HepG2 (cell line): ENCODE results near the gene SYS1. TPM values are rescaled to one million over a fixed set of nuclear protein-coding genes. Genes with fewer than 3 reads are reported as not detected.

ENCODE experiments used
- ATF7-NPFF ChIP-seq: sonication (generic); formaldehyde crosslinking; IDR thresholded peaks from 2 replicates; pipeline ENCODE4 v1.8.1; 2023; ENCODE audit warnings: mild to moderate bottlenecking, low read depth, missing genetic modification reagents, moderate library complexity
- FIP1L1 ChIP-seq: fragments of 200-400 bp; formaldehyde crosslinking; IDR thresholded peaks from 2 replicates; pipeline ENCODE4 v1.6.1; 2018; ENCODE audit warnings: low read depth, mild to moderate bottlenecking, low read length, moderate library complexity, borderline replicate concordance; ENCODE audit not compliant: insufficient read depth
- FLYWCH1 ChIP-seq: sonication (generic); formaldehyde crosslinking; IDR thresholded peaks from 2 replicates; pipeline ENCODE4 v1.8.1; 2023; ENCODE audit warnings: mild to moderate bottlenecking, missing genetic modification reagents
- FOSL1 ChIP-seq: sonication (generic); formaldehyde crosslinking; IDR thresholded peaks from 2 replicates; pipeline ENCODE4 v1.9.0; 2021; ENCODE audit warnings: missing genetic modification reagents, borderline replicate concordance
- HIVEP1 ChIP-seq: sonication (generic); formaldehyde crosslinking; IDR thresholded peaks from 2 replicates; pipeline ENCODE4 v1.4.0; 2020; ENCODE audit warnings: mild to moderate bottlenecking, missing genetic modification reagents
- KAT7 ChIP-seq: IDR thresholded peaks from 2 replicates; pipeline ENCODE4 v1.6.1; 2018; ENCODE audit warnings: borderline replicate concordance, missing compliant biosample characterization
- MAZ ChIP-seq, 2 experiments: sonication (generic) in 1 of 2; formaldehyde crosslinking in 1 of 2; IDR thresholded peaks; 2 replicates each; pipeline versions ENCODE4 v1.5.0 to v1.6.1; 2012 to 2020; ENCODE audit warnings: low read depth in 2 of 2, mild to moderate bottlenecking in 2 of 2, borderline replicate concordance in 1 of 2, improper control_type of control experiment in 1 of 2, low read length in 1 of 2, missing genetic modification reagents in 1 of 2, moderate library complexity in 1 of 2
- PRPF4 ChIP-seq: fragments of 200-400 bp; formaldehyde crosslinking; IDR thresholded peaks from 2 replicates; pipeline ENCODE4 v1.6.1; 2016; ENCODE audit warnings: low read length, low read depth; ENCODE audit not compliant: poor library complexity, severe bottlenecking
- REL ChIP-seq: sonication (generic); formaldehyde crosslinking; conservative IDR thresholded peaks from 2 replicates; pipeline ENCODE4 v1.8.0; 2022; ENCODE audit warnings: mild to moderate bottlenecking, missing genetic modification reagents, moderate library complexity
- RNF2 ChIP-seq: fragments of 450-650 bp; conservative IDR thresholded peaks from 2 replicates; pipeline ENCODE4 v1.6.1; 2016; ENCODE audit warnings: low read depth
- TFE3 ChIP-seq: IDR thresholded peaks from 2 replicates; pipeline ENCODE4 v1.6.1; 2016
- ZBTB21 ChIP-seq: sonication (generic); formaldehyde crosslinking; IDR thresholded peaks from 2 replicates; pipeline ENCODE4 v1.4.0; 2020; ENCODE audit warnings: missing genetic modification reagents
- ZNF253 ChIP-seq: sonication (generic); formaldehyde crosslinking; IDR thresholded peaks from 2 replicates; pipeline ENCODE4 v1.8.0; 2022; ENCODE audit warnings: mild to moderate bottlenecking, missing genetic modification reagents, borderline replicate concordance
- ZNF260 ChIP-seq: sonication (generic); formaldehyde crosslinking; IDR thresholded peaks from 2 replicates; pipeline ENCODE4 v1.4.0; 2020; ENCODE audit warnings: missing genetic modification reagents, low read depth, mild to moderate bottlenecking, borderline replicate concordance
- polyA plus RNA-seq, 8 experiments: library from polyadenylated mRNA; depleted of rRNA in 3 of 8; stranded (reverse) in 7 of 8; unstranded in 1 of 8; fragments of >200 nt; fragmentation: Illumina TruSeq in 4 of 8; extraction: Trizol in 4 of 8; gene quantifications; 2 replicates each; pipeline versions ENCODE4 v1.2.1 to v1.2.3, GENCODE V29; 2011 to 2016; ENCODE audit warnings: low read depth in 4 of 8, missing spikeins in 1 of 8, mixed read lengths in 1 of 8; ENCODE audit not compliant: insufficient read depth in 1 of 8
- total RNA-seq, 5 experiments: library from RNA; depleted of rRNA; stranded (reverse); fragments of >200 nt; fragmentation: Illumina TruSeq; extraction: Trizol; gene quantifications; 2 replicates each; pipeline ENCODE4 v1.2.3, GENCODE V29; 2016; ENCODE audit warnings: low read depth in 1 of 5
- TF ChIP-seq, protein P1 (sequence below): sonication (generic); formaldehyde crosslinking; IDR thresholded peaks from 2 replicates; pipeline ENCODE4 v1.4.0; 2020; ENCODE audit warnings: mild to moderate bottlenecking, missing genetic modification reagents
- TF ChIP-seq, protein P2 (sequence below): sonication (generic); formaldehyde crosslinking; IDR thresholded peaks from 2 replicates; pipeline ENCODE4 v1.5.1; 2020; ENCODE audit warnings: mild to moderate bottlenecking, missing genetic modification reagents
- TF ChIP-seq, protein P3 (sequence below): sonication (generic); formaldehyde crosslinking; IDR thresholded peaks from 2 replicates; pipeline ENCODE4 v1.4.0; 2020; ENCODE audit warnings: missing genetic modification reagents, borderline replicate concordance

The SYS1 gene
- total and polyA plus RNA-seq, 2 of the 13 experiments (the other 11 are each of a cell fraction or from before 2014, with no cell fraction given): 38.3 to 65.6 TPM

DNA sequence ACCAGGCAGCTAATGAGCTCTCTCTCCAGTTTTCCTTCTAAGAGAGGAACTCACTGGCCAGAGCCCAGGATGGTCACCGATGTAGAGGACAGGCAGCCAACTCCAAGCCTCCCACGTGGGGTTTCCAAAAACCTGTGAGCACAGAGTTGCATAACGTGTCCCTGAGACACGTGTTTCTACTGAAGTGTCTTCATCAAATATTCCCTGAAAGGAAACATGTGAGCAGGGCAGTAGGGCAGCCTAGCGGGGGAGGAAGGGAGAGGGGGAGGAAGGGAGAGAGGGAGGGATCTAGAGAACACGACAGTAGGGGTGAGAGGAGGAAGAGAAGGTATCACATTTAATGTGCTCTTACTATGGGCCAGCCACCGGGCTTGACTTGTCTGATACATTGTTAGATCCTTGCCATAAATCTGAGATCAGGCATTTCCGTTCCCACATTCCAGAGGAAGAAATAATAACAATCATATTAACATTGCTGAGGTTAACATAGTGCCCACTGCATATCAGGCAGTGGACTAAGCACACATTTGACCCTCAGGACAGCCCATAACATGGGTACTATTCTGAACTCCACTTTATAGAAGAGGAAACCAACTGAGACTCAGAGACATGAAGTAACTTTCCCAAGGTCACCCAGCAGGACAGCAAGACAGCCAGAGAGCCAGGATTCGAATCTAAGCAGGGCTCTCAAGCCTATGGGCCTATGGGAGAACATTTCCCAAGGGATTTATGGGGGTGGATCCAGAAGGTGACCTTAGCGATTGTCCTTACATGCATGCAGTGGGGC is 4.5 kb upstream of the SYS1 start (continued):
- TF ChIP-seq, protein P1, sequence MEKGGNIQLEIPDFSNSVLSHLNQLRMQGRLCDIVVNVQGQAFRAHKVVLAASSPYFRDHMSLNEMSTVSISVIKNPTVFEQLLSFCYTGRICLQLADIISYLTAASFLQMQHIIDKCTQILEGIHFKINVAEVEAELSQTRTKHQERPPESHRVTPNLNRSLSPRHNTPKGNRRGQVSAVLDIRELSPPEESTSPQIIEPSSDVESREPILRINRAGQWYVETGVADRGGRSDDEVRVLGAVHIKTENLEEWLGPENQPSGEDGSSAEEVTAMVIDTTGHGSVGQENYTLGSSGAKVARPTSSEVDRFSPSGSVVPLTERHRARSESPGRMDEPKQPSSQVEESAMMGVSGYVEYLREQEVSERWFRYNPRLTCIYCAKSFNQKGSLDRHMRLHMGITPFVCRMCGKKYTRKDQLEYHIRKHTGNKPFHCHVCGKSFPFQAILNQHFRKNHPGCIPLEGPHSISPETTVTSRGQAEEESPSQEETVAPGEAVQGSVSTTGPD (CRISPR knock-in tag): 0 out of 2 replicates have a peak, but pooled peaks have one; percentile 15
- TF ChIP-seq KAT7 (CRISPR knock-in tag) (0 out of 2 replicates have a peak, but pooled peaks have one; percentile 22), ZNF253 (CRISPR knock-in tag) (no peak), ATF7-NPFF (CRISPR knock-in tag) (no peak), PRPF4 (no peak), HIVEP1 (CRISPR knock-in tag) (no peak), FOSL1 (no peak), REL (CRISPR knock-in tag) (no peak), FLYWCH1 (CRISPR knock-in tag) (no peak), RNF2 (no peak), ZBTB21 (CRISPR knock-in tag) (no peak), MAZ (IDR thresholded peaks at IDR 0.05; ENCODE audit: borderline replicate concordance, low read depth, low read length) (no peak), MAZ (CRISPR knock-in tag; IDR thresholded peaks at IDR 0.05; ENCODE audit: low read depth) (no peak), FIP1L1 (no peak), ZNF260 (CRISPR knock-in tag) (no peak), TFE3 (peak; percentile 61)
- TF ChIP-seq, protein P2, sequence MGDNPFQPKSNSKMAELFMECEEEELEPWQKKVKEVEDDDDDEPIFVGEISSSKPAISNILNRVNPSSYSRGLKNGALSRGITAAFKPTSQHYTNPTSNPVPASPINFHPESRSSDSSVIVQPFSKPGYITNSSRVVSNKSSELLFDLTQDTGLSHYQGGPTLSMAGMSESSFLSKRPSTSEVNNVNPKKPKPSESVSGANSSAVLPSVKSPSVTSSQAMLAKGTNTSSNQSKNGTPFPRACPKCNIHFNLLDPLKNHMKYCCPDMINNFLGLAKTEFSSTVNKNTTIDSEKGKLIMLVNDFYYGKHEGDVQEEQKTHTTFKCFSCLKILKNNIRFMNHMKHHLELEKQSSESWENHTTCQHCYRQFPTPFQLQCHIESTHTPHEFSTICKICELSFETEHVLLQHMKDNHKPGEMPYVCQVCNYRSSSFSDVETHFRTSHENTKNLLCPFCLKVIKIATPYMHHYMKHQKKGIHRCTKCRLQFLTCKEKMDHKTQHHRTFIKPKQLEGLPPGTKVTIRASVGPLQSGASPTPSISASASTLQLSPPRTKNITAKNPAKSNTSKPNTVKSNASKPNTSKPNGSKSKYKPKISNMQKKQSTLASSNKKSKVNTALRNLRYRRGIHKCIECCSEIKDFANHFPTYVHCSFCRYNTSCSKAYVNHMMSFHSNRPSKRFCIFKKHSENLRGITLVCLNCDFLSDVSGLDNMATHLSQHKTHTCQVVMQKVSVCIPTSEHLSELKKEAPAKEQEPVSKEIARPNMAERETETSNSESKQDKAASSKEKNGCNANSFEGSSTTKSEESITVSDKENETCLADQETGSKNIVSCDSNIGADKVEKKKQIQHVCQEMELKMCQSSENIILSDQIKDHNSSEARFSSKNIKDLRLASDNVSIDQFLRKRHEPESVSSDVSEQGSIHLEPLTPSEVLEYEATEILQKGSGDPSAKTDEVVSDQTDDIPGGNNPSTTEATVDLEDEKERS (CRISPR knock-in tag): no peak; the same call in 1 of the 2 replicates
- TF ChIP-seq, protein P3, sequence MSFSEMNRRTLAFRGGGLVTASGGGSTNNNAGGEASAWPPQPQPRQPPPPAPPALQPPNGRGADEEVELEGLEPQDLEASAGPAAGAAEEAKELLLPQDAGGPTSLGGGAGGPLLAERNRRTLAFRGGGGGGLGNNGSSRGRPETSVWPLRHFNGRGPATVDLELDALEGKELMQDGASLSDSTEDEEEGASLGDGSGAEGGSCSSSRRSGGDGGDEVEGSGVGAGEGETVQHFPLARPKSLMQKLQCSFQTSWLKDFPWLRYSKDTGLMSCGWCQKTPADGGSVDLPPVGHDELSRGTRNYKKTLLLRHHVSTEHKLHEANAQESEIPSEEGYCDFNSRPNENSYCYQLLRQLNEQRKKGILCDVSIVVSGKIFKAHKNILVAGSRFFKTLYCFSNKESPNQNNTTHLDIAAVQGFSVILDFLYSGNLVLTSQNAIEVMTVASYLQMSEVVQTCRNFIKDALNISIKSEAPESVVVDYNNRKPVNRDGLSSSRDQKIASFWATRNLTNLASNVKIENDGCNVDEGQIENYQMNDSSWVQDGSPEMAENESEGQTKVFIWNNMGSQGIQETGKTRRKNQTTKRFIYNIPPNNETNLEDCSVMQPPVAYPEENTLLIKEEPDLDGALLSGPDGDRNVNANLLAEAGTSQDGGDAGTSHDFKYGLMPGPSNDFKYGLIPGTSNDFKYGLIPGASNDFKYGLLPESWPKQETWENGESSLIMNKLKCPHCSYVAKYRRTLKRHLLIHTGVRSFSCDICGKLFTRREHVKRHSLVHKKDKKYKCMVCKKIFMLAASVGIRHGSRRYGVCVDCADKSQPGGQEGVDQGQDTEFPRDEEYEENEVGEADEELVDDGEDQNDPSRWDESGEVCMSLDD (CRISPR knock-in tag): no peak
